ENCODE measurements around the gene APBB1IP.
A peak's percentile ranks its signal among the peaks of the same experiment; 100 is the strongest.
"Not testable (repeated sequence)": the region's sequence is repeated elsewhere in the genome, so short reads cannot be mapped to it uniquely, and the experiment has no call there.

The APBB1IP gene

DNA sequence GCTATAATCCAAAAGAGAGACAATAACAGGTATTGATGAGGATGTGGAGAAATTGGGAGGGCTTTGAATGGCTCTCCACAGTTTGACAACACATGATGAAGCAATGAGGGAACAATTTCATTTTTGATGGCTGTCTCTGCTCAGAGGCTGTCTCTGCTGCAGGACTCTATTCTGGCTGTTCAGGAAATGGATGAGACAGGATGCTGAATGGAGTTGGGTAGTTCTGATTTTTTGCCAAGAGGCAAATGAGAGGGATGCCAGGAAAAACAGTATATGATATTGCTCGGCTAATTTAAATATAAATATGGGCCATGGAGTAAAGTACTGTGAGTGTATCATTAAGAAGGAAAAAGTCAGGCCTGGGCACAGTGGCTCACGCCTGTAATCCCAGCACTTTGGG is 16.8 kb downstream of the APBB1IP start:
- no peak overlapping the region for H3K4me3 ChIP-seq (ENCODE audit: low read depth, low read length)
- TF ChIP-seq, protein P1, sequence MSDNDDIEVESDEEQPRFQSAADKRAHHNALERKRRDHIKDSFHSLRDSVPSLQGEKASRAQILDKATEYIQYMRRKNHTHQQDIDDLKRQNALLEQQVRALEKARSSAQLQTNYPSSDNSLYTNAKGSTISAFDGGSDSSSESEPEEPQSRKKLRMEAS (IDR thresholded peaks at IDR 0.05; ENCODE audit: low read depth, low read length) = no peak
- DNase-seq (ENCODE audit: low read depth) = no peak

DNA sequence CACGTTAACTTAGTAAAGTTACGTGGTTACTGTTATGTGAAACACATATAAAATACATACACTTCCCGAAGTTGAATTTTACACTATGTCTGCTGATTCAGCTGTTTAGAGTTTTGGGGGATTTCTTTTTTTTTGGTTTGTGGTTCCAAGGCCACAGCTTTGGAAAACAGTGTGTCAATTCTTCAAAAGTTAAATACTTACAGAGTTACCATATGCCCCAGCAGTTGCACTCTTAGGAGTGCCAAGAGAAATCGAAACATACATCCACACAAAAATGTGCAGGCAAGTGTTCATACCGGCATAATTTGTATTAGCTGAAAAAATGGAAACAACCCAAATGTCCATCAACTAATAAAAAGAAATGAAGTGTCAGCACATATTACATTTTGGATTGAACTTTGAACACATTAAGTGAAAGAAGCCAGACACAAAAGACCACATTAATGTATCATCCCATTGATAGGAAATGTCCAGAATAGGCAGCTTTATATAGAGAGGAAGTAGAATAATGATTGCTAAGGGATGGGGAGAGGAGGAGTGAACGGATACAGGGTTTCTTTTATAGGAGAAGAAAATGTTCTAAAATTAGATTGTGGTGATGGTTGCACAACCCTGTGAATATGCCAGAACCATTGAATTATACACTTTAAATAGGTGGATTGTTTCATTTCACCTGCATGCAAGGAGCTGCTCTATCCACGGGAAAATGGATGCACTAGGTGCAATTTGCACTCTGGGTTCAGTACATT is 17.6 kb downstream of the APBB1IP start:
- peak; percentile 60 for DNase-seq (ENCODE audit: low read depth)
- TF ChIP-seq MYC (IDR thresholded peaks at IDR 0.05; ENCODE audit: low read depth, low read length) = no peak
- TF ChIP-seq, protein P2, sequence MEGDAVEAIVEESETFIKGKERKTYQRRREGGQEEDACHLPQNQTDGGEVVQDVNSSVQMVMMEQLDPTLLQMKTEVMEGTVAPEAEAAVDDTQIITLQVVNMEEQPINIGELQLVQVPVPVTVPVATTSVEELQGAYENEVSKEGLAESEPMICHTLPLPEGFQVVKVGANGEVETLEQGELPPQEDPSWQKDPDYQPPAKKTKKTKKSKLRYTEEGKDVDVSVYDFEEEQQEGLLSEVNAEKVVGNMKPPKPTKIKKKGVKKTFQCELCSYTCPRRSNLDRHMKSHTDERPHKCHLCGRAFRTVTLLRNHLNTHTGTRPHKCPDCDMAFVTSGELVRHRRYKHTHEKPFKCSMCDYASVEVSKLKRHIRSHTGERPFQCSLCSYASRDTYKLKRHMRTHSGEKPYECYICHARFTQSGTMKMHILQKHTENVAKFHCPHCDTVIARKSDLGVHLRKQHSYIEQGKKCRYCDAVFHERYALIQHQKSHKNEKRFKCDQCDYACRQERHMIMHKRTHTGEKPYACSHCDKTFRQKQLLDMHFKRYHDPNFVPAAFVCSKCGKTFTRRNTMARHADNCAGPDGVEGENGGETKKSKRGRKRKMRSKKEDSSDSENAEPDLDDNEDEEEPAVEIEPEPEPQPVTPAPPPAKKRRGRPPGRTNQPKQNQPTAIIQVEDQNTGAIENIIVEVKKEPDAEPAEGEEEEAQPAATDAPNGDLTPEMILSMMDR (IDR thresholded peaks at IDR 0.05; ENCODE audit: low read depth, low read length) = no peak
- no peak for TF ChIP-seq POLR2A (IDR thresholded peaks at IDR 0.05; ENCODE audit: extremely low read depth, insufficient read length)
- TF ChIP-seq, protein P1 (IDR thresholded peaks at IDR 0.05; ENCODE audit: low read depth, low read length) = no peak
- H3K4me3 ChIP-seq (ENCODE audit: low read depth, low read length) = no peak overlapping the region

DNA sequence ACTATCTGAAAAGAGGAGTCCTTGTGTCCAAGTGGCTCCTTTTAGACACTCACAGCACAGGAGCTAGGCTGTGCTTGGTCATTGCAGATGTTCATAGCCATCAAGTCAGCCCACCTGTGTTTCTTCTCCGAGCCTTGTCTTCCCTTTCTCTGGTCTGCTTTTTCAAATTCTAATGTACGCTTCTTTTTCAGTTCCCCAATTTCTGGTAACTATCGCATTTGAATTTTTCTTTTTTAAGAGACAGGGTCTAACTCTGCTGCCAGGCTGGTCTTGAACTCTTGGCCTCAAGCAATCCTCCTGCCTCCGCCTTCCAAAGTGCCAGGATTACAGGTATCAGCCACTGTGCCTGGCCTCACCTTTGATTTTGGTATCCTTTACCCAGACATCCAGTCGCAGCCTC is 18.9 kb downstream of the APBB1IP start:
- H3K4me3 ChIP-seq (ENCODE audit: low read depth, low read length) = no peak overlapping the region
- TF ChIP-seq MYC (IDR thresholded peaks at IDR 0.05; ENCODE audit: low read depth, low read length) = no peak
- DNase-seq (ENCODE audit: low read depth) = no peak

DNA sequence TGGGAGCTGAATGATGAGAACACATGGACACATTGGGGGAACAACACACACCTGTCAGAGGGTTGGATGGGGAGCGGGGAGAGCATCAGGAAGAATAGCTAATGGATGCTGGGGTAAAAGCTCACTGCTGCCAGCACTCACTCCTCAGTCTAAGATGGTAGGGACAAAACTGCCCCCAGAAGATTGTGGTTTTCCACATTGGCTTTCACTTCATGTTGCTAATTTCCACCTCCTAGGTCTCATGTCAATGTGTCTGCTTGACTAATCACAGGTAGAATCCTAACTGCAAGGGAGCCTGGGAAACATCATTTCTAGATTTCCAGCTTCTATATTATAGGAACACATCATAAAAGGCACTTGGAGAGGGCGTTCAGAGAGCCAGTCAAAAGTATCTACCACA is 22.6 kb downstream of the APBB1IP start:
- TF ChIP-seq, protein P2 (IDR thresholded peaks at IDR 0.05; ENCODE audit: low read depth, low read length) = no peak
- no peak for TF ChIP-seq MYC (IDR thresholded peaks at IDR 0.05; ENCODE audit: low read depth, low read length)
- DNase-seq (ENCODE audit: low read depth) = no peak
- H3K4me3 ChIP-seq (ENCODE audit: low read depth, low read length) = no peak overlapping the region

DNA sequence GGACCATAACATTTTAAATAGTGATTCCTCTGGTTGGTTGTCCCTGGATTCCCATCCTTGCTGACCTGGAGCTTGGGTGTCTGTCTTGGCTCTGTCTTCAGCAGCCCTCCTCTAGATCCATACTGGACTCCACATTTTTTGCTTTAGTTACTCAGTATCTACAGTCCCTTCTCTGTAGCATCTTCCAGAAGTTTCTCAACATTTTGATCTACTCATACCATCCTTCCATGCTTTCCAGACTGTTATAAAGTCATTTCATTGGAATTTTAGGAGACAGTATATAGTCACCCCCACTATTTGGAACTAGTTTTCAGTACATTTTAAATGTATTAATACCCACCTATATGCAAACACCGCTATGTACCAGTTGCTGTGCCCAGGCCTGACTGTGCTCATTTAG is 25.8 kb downstream of the APBB1IP start:
- no peak for TF ChIP-seq MYC (IDR thresholded peaks at IDR 0.05; ENCODE audit: low read depth, low read length)
- TF ChIP-seq, protein P2 (IDR thresholded peaks at IDR 0.05; ENCODE audit: low read depth, low read length) = no peak
- TF ChIP-seq, protein P1 (IDR thresholded peaks at IDR 0.05; ENCODE audit: low read depth, low read length) = no peak
- no peak for TF ChIP-seq POLR2A (IDR thresholded peaks at IDR 0.05; ENCODE audit: extremely low read depth, insufficient read length)
- H3K4me3 ChIP-seq (ENCODE audit: low read depth, low read length) = no peak overlapping the region
- DNase-seq (ENCODE audit: low read depth) = no peak

DNA sequence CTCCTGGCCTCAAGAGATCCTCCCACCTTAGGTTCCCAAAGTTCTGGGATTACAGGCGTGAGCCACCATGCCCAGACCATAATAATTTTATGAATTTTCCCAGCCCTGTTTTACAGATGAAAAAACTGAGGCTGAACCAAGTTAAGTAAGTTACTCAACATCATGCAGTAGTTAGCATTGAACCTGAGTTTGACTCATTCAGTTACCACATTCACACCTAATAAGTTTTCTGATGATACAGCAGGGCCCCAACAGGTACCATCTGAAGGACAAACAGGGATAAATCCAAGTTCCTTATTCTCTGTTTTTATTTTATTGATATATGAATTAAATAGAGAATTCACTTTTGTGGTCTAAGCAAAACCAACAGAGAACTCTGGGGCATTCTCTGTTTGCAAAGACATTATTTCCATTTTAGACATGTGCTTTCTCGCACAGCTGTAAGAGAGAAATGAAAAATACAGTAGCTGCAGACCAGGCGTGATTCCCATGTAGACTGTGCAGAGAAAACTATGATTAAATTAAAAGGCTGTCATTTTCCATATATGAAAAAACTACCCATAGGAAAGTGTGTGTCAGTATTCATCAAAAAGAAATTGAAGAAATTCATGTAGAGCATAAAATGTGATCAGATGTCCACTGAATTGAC is 26.6 kb downstream of the APBB1IP start:
- no peak for DNase-seq (ENCODE audit: low read depth)
- TF ChIP-seq, protein P2 (IDR thresholded peaks at IDR 0.05; ENCODE audit: low read depth, low read length) = no peak
- no peak for TF ChIP-seq POLR2A (IDR thresholded peaks at IDR 0.05; ENCODE audit: extremely low read depth, insufficient read length)
- TF ChIP-seq, protein P1 (IDR thresholded peaks at IDR 0.05; ENCODE audit: low read depth, low read length) = no peak
- TF ChIP-seq MYC (IDR thresholded peaks at IDR 0.05; ENCODE audit: low read depth, low read length) = no peak
- no peak overlapping the region for H3K4me3 ChIP-seq (ENCODE audit: low read depth, low read length)

DNA sequence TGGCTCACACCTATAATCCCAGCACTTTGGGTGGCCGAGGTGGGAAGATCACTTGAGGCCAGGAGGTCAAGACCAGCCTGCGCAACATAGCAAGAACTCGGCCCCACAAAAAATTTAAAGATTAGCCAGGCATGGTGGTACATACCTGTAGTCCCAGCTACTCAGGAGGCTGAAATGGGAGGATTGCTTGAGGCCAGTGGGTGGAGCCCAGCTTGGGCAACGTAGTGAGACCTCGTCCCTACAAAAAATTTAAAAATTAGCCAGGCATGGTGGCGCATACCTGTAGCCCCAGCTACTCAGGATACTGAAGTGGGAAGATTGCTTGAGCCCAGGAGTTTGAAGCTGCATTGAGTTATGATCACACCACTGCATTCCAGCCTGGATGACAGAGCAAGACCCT is 28.4 kb downstream of the APBB1IP start:
- not testable (repeated sequence) for H3K4me3 ChIP-seq (ENCODE audit: low read depth, low read length)

More for the DNA sequence above, 28.4 kb downstream of the APBB1IP start:
- DNase-seq (ENCODE audit: low read depth) = not testable (repeated sequence)
